OCI-M1 (cell line): Measurements from ENCODE around the gene KLHL41.

Experiments
- DNase-seq: peaks from one replicate; lab custom pipeline; 2025; lab: John Stamatoyannopoulos, UW

KLHL41 gene

DNA sequence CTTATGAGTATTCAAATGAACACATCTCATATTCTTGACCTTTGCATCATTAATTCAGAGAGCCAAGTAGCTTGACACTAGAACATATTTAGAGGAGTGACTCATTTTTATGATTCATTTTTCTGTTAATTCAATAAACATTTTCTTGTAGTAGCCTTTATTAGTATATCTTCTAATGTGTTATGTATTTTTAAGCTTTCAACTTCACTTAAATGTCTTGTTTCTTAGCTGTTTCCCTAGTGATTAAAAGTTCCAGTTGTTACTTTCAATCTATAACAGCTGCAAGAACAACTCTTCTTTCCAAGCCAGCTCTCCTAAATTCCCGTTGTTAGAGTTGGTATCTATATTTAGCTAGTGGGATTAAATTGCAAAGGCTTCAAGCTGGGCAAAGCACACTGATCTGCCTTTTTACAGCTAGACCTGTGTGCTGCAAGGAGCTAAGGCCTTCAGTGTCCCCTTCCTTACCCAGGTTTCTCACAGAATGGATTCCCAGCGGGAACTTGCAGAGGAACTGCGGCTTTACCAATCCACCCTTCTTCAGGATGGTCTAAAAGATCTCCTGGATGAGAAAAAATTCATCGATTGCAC, at the start of gene KLHL41:
Gene KLHL41, plus strand, starts transcription at position 405 of the 588 bp plus-strand sequence. Its CDS starts 77 bp downstream, at position 482.
- DNase-seq, result no peak

DNA sequence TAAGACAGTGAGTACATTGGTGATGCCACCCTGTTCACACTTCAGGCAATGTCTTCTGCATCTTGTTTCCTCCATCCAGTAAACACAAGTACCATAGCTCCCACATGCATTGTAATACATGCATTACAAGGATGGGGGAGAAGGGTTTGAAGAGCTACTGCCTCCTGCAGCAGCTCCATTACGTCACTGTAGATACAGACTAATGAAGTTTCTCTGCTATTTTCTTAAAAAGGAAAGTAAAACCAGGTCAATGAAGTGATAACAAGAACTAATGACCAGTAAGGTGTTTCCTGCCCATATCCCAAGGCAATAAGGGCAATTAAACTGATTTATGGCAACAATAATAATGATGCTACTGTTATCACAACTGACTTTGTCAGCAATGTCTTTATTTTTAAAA, 48.4 kb upstream of the KLHL41 start:
- no peak for DNase-seq

DNA sequence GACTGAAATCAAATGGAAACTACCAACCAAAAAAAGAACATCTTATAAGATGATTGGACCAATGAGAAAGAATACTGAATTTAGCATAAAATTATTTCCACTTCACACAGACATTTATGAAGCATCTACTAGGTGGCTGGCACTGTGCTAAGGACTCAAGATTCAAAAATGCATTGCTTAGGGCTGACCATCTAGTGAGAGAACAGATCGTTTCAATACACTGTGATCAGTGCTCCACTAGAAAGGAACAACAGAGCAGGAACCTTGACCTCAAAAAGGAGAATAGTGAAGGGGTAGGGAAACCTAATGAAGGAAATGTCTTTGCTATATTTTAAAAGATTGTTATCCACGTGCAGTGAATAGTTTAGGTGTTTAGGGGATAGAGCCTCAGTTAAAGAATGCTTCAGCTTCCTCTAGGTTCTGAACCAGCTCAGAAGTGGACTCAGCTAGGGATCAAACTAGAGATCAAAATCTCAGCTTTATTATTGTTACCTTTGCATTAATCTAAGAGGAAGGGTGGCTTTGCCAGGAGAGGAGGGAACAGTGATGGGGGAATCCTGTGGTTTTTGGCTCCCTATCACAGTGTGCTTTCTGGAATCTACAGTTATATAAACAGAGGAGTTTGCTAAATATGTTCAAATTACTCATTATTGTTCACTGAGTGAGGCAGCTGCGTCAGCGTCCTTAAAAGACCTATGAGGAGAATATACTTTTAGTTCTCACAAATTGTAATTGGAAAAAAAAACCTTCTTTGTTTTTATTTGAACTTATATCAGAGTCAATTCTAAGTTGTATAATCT, 46.4 kb upstream of the KLHL41 start:
- no peak for DNase-seq

DNA sequence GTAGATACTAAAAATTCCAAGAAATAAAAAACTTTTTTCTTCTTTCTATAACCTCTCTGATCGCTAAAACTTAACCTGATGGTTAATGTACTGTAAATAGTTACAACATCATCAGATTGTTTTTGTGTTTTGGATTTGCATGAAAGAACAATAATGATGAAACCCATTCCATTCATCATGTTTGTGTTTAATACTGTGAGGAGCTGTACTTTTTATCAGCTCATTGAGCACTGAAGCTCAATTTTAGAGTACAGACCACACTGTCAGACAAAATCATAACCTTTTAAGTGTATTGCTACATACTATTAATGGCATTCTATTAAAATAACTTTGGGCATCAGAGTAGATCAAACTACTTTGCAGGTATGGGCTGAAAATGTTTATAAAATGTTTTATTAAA, 45.0 kb upstream of the KLHL41 start:
- no peak for DNase-seq

DNA sequence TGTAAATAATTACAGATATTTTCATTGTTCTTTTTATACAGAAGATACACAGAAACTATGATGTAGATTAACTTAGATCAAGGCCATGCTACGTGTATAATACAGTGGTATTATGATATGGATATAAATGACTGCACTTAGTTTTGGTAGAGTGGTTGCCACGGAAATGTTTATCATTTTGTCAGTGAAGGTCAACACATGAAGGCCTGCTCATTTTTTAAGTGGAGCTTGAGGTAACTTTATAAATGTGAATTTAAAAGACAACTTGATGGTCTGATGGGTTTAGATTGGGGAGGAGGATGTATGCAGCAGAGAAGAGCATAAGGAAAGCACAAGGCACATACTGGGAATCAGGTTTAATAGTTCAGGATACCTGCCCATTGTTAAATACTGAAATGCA, 44.6 kb upstream of the KLHL41 start:
- no peak for DNase-seq

DNA sequence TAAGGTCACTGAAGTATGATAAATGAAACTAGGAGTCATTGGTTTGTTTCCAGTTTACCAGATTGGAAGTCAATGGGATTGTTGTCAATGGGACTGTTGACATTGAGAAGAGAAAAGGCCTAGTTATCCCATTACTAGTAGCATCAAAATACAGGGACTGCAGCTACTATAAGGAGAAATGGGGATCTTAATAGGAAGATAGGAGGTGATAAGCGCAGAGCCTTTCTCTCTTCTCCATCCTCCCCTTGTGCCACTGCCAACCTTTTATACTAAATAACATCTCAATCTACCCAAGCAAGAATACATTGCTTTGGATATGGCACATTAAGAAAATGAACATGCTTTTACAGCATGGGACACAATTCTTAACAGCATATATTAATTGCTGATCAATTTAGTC, 40.7 kb upstream of the KLHL41 start:
- no peak for DNase-seq

DNA sequence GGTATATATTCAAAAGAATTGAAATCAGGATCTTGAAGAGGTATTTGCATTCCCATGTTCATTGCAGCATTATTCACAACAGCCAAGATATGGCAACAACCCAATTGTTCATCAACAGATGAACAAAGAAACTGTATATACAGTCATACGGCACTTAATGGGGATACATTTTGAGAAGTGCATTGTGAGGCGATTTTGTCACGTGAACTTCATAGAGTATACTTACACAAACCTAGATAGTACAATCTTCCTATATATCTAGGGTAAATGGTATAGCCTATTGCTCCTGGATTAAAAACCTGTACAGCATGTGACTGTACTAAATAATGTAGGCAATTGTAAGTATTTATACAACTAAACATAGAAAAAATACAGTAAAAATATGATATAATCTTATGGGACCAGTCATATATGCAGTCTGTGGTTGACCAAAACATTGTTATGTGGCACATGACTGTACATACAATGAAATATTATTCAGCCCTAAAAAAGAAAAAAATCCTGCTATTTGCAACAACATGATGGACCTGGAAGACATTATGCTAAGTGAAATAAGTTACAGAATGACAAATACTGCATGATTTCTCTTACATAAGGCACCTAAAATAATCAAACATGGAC, 39.4 kb upstream of the KLHL41 start:
- no peak for DNase-seq

DNA sequence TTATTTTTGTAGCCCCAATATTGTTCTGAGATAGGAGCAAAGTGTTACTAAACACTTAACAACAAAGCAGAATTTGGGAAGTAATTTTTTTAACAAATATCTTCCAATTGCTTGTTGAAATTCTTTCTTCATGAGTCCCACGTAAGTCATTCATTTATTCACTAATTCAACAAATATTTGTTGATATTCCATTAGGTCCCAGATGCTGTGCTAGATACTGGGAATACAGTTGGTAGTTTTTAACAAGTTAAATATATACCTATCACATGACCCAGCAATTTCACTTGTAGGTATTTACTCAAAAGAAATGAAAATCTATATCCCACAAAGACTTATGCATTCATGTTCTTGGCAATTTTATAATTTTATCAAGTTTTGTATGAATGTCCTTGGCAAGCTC, 37.3 kb upstream of the KLHL41 start:
- no peak for DNase-seq

DNA sequence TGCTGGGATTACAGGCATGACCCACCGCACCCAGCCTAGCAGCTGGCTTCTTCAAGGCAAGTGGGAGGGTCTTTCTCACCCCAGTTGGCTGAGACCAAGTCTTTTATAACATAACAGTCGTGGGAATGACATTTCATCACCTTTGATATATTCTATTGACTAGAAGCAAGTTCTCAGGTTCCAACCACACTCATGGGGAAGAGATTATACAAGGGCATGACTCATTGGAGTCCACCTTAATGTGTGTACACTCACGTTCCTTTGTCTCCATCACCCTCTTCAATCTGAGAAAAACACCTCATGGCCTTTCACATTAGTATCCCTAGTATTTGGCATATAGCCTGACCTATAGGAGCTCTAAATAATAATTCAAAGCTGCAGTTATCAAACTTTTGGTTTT, 33.0 kb upstream of the KLHL41 start:
- DNase-seq, result no peak

DNA sequence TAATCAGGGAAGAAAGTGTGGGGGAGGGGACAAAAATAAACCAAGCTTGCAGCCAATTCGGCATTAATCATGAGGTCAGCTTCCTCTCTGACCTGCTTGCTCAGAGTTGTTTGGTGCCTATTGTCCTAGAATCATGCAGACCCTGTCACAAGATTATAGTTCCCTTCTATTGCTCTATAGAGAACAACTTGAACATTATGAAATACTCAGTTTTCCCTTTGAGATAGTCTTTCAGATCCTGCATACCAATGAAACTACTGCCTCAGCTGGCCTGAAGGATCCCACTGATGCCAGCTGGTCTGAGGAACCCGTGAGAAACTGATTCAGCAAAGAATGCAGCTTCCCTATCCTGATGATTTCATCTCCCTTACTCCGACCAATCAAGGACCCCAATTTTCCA, 31.2 kb upstream of the KLHL41 start:
- no peak for DNase-seq

DNA sequence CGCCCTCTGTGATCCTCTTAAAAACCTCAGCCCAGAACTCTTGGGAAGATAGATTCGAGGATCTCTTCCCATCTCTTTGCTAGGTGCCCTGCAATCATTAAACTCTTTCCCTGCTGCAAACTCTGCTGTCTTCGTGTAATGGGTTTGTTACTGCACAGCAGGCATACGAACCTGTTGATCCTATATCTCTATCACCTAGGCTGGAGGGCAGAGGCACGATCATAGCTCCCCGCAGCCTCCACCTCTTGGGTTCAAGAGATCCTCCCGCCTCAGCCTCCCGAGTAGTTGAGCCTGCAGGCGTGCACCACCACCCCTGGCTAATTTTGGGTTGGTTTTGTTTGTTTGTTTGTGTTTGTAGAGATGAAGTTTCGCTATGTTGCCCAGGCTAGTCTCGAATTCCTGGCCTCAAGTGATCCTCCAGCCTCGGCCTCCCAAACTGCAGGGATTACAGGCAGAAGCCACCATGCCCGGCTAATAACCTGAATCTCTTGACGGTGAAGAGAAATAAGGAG, 30.7 kb upstream of the KLHL41 start:
- no peak for DNase-seq

DNA sequence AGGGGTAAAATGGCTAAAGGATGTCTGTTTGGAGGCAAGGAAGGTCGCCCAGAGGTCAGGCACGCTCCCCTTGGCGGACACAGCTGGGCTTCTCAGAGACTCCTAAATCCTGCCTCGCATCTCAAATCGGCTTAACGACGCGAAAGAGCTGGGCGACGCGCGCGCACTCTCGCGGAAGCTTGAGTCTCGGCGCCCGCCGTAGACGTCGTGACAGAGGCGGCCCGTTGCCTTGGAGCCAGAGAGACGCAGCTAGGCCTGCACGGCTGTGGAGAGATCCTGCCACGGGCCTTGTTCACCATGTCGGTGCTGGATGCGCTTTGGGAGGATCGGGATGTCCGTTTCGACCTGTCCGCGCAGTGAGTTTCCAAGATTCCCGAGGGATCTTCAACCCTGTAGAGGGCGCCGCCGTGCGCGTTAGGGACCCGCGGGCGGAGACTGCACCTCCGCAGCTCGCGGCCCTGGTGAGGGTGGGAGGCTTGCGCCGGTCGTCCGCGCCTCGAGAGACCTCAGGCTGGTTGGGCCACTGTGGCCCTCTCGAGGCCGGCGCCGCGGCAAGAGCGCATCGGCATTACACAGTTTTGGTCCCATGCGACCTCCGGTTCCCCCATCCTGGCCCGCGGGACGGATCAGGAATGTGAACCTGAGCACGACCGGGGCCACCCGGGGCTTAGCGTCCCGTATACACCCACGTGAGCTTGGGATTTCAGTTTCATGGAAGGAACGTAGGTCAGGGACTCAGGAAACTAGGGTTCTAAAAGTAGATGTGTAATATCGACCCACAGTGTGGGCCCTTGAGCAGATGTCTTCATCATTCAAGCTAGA, 30.0 kb upstream of the KLHL41 start, which contains the start of gene BBS5:
Gene BBS5, plus strand, starts transcription at position 238 of the 822 bp plus-strand sequence. Its CDS starts 60 bp downstream, at position 298.
- DNase-seq, result peak; percentile 85

DNA sequence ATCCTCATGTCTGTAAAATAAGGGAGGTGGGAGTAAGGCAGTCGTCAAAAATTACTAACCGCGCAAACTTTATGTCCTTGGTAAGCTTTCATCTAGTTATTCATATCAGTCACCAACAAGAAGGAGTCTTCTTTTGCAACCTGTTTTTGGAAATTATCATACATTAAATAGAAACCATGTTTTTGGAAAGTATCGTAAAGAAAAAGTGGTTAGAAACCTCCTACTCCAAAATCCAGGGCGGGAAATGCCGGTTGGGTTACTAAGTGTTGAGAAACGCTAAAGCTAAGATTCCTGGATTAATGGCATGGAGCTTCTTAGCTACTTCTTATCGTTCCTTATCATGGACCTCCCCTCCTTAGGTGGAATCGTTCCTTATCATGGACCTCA, 29.4 kb upstream of the KLHL41 start:
- no peak for DNase-seq

DNA sequence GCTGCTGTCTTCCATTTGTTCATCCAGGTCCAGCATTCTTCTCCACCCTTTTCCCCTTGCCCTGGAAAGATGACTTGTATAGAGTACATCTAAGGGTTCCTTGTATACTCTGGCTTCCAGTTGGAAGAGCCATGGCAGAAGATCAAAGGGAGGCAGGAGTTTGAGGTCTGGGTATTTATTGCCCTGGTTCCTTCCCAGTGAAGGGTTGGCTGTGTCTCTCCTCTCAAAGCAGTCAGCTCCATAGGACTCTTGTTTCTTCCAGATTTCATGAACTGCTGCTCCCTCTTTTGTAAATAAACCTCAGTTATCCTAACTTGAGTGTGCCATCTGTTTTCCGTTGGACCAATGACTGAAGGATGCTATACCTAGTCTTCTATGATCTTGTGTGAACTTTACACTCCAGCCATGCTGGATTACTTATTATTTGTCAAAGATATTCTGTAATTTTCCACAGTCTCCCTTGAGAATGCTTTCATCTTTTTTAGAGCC, 23.8 kb upstream of the KLHL41 start:
- no peak for DNase-seq

DNA sequence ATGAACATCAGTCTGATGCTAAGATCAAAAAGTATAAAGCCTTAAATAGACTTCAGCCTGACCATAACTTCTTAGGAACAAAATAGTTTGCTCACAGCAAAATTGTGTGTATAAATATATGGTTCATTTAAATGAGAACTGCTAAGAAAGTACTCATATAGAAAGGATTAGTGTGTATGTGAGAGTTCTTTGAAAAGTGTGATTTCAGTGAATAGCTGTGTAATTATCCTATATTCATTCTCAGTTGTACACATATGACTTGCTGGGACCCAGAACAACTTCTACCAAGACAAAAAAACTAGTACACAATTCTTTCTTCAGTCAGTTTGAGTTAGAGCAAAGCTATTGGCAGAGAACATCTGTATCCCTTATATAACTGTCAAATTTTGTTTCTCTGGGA, 23.0 kb upstream of the KLHL41 start:
- DNase-seq, result no peak

DNA sequence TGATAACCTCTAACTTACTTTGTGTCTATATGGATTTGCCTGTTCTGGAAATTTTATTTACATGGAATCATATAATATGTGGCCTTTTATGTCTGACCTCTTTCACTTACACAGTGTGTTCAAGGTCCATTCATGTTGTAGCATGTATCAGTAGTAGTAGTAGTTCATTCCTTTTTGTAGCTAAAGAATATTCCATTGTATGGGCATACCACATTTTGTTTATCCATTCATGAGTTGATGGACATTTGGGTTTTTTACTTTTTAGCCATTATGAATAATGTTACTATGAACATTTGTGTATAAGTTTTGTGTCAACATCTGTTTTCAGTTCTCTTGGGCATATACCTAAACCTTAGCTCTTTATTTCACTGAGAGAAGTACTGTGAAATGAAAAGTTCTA, 18.7 kb upstream of the KLHL41 start:
- no peak for DNase-seq

DNA sequence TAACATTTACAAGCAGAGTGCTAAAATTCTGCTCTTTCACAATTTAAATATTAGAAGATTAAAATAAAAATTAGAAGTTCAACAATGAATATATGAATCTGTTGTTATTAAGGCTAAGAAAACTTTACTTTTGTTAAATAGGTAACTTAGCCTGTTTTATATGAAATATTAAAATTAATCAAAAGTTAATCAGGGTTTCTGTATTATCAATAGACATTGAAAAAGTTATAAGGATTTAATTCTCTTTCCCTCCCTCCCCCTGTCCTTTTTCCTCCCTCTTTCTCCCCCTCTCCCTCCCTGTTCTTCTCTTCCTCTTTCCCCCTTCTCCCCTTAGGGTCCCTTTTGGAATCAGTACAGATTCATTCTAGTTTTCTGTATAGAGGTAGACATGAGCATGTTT, 18.1 kb upstream of the KLHL41 start:
- DNase-seq, result no peak

DNA sequence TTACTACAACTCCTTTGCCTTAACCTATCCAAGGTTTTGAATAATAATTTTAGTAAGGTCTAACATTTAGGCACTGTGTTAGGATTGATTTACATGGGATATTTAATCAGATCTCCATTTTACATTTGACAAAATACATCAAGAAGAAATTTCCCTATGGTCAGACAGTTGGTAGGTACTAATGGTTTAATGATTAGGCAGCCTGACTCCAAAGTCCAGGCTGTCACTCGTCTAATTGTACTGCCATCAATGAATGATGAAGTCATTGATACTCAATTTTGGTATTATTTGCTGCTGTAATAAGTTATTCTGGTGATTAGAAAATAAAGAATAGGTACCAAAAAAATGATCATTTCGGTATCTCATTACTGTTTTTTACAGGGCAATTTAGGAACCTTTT, 16.1 kb upstream of the KLHL41 start:
- DNase-seq, result no peak

DNA sequence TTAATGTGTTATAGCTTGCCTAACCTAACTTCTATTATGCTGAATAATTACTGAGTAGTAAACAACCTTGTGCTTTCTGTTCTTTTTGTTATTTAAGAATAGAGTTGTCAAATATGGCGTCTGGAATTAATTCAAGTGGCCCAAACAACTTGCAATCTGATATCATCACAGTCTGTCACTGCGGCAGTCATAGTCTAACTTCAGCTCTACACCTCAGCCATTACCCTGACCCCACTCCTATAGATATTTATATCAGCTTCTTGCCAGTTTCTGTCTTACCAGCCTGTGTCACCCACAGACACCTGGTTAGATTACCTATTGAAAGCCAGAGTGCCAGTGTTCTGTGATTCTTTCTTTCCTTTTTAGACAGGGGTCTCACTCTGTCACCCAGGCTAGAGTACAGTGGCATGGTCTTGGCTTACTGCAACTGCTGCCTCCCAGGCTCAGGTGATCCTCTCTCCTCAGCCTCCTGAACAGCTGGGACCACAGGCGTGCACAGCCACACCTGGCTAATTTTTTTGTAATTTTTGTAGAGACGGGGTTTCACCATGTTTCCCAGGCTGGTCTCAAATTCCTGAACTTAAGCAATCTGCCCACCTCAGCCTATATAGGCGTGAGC, 14.1 kb upstream of the KLHL41 start:
- DNase-seq, result no peak

DNA sequence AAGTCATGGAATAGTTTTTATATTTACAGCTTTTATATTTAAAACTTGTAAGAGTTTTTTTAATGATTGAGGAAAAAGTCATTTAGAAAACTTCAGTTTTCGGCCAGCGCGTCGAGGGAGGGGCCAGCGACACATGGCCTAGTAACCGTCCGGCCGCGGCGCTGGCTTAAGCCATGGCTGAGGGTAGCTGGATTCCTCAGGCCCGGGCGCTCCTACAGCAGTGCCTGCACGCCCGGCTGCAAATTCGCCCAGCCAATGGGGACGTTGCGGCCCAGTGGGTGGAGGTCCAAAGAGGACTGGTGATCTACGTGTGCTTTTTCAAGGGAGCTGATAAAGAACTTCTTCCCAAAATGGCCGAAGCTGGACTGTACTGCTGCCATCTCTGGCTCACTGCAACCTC, 4.9 kb upstream of the KLHL41 start:
- DNase-seq, result no peak

DNA sequence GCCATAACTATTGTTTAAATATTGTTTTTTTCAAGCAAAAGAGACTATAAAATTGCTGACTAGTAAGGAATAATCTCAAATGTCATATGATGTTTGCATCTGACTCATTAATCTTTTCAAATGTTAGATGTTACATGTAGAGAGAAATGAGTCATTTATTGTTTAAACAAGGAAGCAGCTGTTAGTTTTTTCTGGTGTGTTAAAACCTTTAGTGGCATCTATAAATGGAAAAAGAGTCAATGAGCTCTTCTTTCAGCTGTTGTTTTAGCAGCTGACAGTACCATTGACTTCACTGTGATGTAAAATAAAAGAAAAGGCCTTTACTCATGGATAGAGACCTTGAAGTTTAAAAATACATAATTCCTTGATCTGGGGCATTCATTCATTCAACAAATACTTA, 1.8 kb upstream of the KLHL41 start:
- DNase-seq, result peak; percentile 7

DNA sequence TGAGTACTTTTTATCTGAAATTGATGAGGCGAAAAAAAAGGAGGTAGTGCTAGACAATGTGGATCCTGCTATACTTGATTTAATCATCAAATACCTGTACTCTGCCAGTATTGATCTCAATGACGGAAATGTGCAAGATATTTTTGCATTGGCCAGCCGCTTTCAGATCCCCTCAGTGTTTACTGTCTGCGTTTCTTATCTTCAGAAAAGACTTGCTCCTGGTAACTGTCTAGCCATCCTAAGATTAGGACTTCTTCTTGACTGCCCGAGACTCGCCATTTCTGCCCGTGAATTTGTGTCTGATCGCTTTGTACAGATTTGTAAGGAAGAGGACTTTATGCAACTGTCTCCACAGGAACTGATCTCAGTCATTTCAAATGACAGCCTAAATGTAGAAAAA, 453 bp downstream of the KLHL41 start:
- no peak for DNase-seq
